Measurements from ENCODE around the gene COG6.

Gene COG6

DNA sequence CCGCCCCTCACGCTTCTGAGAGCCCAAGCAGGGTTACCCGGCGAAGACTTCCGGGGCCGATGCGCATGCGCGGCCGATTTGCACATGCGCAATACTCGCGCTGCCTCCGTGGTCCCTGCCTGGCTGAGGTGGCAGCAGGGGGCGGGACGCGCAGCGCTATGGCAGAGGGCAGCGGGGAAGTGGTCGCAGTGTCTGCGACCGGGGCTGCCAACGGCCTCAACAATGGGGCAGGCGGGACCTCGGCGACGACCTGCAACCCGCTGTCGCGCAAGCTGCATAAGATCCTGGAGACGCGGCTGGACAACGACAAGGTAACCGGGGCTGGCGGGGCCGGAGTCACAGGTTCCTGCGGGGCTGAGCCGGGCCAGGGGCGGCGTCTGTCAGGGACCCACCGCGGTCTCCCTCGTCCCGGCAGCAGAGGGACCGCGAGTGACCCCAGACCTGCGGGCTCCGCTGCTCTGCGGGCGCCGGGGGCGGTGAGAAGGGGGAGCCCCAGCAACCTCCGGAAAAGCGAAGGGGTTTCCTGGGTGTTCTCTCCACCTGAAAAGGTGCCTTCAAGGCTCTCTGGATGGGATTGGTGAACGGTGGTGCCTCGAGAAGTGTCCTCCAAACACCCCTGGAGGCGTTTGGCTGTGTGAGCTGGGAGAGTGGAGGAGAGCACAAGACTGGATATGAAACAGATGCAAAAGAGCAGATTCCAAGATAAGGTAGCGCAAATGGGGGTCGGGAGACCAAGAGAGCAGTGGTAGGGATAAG lies at the start of gene COG6:
TSS of gene COG6 (plus strand) at position 94 of the 756 bp plus-strand sequence. CDS start at position 159, 65 bp downstream.
- DNase-seq, result peak; percentile 96

DNA sequence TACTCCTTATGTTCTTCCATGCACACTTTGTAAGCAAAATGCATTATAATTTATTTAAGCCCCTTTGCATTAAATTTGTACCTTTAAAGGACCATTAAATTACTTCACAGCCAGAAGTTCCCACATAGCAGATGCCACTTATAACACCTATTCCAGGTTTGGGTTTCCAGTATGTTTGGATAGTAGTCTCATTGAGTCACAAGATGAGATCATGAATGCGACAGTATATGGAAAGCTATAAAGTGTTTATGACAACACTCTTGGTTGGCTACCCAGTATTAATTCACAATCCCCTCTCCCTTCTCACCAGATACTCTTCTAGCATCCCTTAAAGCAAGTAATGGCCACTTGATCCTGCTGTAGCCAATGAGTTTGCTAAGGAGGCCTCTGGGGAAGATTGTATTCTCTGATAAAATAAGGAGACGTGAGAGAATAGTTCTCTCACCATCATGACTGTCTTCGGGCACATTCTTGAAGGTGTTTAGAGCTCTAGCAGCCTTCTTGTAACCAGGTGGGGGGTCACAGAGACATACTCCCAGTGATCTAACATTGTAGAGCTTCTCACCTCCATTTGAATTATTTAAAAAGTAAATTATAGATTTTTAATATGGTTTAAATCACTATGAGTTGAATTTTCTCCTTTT lies 49.7 kb upstream of the COG6 start:
- DNase-seq, result no peak

DNA sequence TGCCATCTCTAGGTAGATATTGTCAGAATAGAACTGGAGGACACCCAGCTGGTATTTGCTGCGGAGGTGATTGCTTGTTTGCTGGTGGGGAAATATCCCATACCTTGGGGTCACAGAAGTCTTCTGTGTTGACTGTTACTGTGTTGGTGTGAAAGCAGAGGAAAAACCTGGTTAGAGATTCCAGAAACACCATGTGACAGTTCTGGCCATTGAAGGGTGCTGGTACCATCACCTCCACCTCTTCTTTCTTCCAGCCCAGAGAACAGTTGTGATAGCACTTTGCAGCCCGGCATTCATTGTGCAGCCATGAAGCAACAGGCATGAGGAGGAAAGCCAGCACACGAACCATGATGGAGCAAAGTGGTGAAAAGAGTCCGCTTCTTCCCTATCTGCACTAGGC lies 47.6 kb upstream of the COG6 start:
- DNase-seq, result no peak

DNA sequence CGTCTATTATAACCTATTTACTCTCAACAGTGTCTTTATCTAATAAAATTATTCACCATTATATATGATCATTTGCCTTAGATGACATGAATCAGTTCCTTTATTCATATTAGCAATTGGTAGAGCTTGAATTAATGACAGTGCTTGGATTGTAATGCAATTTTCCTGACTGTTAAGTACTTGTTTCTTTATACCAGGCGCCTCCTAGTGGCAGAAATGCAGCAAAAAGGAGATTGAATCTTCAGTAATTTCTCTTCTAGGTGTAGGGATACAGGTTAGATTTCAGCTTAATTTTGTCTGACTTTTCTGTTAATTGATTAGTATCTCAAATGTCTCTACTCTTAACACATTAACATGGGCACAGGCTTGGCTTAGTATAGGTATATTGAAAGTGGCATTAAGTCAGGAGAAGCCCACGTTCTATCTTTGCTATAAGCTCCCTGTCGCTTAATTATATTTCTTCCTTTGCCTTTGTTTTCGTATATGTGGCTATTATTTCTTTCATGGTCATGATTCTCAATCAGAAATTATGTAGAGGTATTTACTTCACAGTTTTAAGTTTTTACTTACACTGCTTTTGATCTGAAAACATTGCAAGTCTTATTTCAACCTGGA lies 43.3 kb upstream of the COG6 start:
- DNase-seq, result peak; percentile 33

GRCh38 chr13:39616087-39616694 lies 39.3 kb upstream of the COG6 start:
- peak; percentile 36 for DNase-seq

GRCh38 chr13:39618561-39618960 lies 36.9 kb upstream of the COG6 start:
- DNase-seq, result no peak

DNA sequence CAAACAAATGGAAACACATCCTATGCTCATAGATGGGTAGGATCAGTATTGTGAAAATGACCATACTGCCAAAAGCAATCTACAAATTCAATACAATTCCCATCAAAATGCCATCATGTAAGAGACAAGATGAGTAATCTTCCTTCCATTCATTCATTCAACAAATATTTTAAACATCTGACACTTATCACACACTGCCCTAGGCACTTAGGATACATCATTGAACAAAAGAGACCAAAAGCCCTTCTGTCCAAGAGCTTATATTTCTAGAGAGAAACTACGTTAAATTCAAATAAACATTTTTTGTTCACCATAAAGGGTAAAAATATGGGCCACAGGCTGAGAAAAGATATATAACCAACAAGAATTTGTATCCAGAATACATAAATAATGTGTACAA lies 32.0 kb upstream of the COG6 start:
- no peak for DNase-seq

DNA sequence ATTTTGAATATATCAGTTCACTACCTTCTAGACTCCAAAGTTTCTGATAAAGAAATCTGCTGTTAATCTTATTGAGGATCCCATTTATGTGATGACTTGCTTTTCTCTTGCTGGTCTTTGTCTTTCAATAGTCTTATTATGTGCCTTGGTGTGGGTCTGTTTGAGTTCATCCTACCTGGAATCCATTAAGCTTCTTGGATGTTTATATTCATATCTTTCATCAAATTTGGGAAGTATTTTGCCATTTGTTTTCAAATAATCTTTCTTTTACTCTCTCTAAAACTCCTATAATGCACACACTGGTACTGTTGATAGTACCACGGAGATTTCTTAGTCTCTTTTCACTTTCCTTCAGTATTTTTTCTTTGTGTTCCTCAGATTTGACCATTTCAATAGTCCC lies 24.2 kb upstream of the COG6 start:
- no peak for DNase-seq

DNA sequence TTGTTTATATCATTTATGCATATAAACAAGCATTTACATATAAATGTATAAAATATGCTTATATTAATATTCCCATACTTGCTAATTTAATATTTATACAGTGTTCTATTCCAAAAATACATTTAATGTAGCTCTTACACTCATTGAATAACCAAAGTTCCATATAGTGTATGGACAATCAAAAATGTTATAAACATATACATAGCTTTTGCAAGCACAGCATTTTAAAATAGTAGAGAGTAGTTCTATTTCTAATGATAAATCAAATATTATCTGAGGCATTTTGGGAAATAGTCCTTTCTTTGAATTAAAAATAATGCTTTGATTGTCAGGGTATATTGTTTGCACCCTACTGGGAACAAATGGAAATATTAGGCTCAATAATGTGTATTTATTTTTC lies 22.5 kb upstream of the COG6 start:
- no peak for DNase-seq

- no peak for DNase-seq
Measured at GRCh38 chr13:39635564-39635963, 19.9 kb upstream of the COG6 start.

DNA sequence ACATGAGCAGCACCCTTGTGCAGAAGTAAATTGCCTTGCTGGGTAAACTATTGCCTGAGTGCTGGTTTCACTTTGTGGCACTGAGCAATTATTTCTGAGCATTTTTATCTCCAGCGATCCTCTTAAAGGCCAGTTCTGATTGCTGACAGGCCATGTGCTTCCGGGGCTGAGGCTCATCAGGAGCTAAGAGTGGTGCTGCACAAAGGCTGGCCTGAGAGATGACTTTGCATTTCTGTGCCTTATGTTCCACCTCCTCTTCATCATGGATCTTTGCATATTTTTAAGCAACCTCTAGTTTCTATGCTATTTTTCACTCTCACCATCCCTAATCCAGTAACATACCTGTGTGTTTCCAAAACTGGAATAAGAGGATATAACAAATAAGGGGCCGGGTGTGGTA lies 17.6 kb upstream of the COG6 start:
- DNase-seq, result no peak

- no peak for DNase-seq
Measured at GRCh38 chr13:39641645-39642044, 13.8 kb upstream of the COG6 start.

DNA sequence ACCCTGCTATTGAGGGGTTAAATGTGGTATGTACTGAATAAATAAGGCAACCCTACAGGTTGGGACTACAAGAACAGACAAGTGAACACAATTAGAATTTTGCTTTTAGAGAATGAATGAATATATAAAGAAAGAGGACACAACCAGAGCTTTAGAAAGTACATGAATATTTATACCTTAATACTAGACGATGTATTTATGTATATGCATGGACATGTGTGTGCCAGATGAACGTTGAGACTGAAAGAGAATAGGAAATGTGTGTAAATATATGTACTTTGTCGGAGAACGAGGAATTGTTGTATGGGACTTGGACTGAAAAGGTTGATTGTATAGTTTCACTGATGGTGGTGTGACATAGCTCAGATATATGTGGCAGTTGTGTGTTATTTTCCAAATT lies 9.3 kb upstream of the COG6 start:
- no peak for DNase-seq

DNA sequence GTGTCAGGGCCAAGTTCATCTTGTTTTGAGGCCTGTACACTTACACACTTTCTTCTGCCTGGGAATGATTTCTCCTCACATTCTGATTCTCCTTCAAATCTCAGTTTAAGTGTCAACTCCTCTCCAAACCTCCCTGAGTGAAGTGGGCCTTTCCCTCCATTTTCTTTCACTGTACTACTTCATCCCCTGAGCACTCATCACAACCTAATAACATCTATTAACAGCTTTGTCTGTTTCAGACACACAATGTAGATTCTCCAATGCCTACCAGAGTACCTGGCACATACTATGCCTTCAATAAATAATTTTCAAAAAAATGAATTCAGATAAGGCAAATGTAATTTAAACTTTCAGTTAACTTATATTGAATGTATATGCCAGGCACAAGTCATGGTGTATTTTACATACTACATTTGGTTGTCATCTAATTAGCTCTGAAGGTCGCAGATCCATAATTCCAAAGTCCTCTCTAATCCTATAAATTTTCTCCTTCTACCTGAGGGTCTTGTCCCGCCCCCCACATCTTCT lies 357 bp upstream of the COG6 start:
- no peak for DNase-seq

DNA sequence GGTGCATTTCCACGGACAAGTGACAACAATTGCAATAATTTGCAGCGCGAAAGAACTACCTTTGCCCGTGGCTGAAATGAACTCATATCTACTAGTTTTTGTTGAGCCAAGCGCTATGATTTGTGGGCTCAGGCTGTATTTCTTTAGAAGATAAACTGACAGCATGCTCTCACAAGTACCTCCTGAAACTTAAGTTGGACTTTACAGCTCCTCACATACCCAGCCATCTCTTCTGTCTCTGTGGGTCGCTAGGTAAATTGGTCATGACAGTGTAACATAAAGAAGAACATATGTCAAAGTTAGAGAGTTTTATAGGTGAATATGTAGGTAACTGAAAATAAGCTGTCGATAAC lies 839 bp downstream of the COG6 start:
- no peak for DNase-seq

DNA sequence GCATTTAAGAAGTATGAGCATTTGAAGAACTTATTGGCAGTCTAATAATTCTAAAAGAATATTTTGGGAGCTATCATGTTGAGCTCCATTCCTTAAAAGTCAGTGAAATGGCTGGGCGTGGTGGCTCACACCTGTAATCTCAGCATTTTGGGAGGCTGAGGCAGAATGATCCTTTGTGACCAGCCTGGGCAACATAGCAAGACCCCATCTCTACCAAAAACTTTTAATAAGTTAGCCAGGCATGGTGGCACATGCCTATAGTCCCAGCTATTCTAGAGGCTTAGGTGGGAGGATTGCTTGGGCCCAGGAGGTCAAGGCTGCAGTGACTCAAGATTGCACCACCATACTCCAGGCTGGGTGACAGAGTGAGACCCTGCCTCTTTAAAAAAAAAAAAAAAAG lies 8.0 kb downstream of the COG6 start:
- DNase-seq, result no peak

DNA sequence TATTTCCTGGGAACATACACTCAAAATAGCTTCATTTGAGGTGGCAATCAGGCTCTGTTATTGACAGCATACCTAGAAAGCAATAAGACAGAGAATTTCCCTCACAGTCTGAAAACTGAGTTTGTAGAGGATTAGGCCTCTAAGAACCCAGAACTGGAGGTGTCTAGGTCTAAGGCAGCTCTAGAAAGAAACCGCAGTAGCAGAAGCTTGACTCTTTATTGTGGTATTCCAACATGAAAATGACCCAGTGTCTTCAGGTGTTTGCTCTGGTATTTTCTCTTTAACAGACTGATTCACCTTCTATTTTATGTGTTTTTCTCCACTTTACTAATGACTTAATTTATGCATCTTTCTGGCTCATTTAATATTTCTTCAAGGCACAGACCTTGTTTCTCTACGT lies 8.5 kb downstream of the COG6 start:
- no peak for DNase-seq

DNA sequence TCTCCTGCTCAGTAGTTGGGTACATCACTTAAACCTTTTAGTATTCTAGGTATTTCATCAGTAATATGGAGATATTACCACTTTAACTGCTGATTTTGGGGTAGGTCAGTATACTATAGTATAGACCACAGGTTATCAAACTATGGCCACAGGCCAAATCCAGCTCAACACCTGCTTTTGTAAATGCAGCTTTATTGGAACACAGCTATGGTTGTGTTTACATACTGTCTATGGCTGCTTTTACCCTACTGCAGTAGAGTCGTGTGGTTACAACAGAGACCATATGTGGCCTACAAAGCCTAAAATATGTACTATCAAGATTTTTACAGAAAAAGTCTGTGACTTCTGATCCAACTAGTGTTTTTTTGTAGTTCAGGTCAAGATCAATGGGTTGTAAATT lies 10.3 kb downstream of the COG6 start:
- DNase-seq, result no peak

GRCh38 chr13:39670445-39670844 lies 15.0 kb downstream of the COG6 start:
- DNase-seq, result no peak

- DNase-seq, result no peak
Measured at GRCh38 chr13:39672378-39673132, 17.1 kb downstream of the COG6 start.

DNA sequence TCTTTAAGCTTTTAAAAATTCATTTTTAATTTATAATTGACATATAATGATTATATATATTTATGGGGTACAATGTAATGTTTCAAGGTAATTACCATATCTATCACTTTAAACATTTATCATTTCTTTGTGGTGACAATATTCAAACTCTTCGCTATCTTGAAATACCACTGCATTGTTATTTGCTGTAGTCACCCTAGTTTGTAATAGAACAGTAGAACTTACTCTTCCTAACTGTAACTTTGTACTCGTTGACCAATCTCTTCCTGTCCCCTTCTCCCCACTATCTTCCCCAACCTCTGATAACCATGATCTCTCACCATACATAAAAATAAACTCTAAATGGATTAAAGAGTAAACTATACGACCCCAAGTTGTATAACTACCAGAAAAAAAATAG lies 20.4 kb downstream of the COG6 start:
- no peak for DNase-seq

DNA sequence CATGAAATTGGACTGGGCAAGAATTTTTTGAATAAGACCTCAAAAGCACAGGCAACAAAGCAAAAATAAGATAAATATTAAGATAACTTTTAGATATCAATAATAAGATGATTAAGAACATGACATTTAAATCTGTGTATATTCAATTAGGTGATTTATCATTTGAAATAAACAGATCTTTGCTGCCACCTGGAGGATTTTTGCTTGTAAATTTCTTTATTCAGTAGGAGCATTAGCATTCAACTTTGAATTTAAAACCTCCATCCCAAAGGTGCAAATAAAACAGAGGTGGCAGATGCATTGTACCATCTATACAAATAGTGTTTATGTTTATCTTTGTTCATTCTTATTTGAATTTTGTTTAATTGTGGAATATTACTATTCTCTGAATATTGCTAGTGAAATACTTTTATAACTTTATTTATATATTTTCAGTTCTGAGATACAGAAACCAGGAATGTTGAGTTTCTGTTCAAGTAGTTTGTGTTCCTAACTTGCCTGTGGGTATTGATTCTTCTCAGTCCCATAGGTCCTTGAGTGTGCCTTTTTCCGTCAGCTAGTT lies 20.9 kb downstream of the COG6 start:
- DNase-seq, result no peak

GRCh38 chr13:39682310-39682709 lies 26.8 kb downstream of the COG6 start:
- DNase-seq, result no peak

Data from retina (tissue), 1 donor.